ENCODE measurements around the gene ORC4. TPM values are rescaled to one million over a fixed set of nuclear protein-coding genes. Genes with fewer than 3 reads are reported as not detected.

Gene ORC4
- polyA plus RNA-seq, 1 donor from 2014 or later: 261 TPM

- peaks cover 69% of the 10 kb centered on the region for H3K79me2 ChIP-seq (replicated peaks; ENCODE audit: insufficient read depth, low read length)
Observed at GRCh38 chr2:148026573-148026972, 6.0 kb upstream of the ORC4 start.

GRCh38 chr2:148023861-148024260, 3.3 kb upstream of the ORC4 start:
- no peak overlapping the region for H3K27ac ChIP-seq (ENCODE audit: low read length)
- no peaks in the 10 kb centered on the region for H3K36me3 ChIP-seq (ENCODE audit: insufficient read depth, low read length)
- peaks cover 81% of the 10 kb centered on the region for H3K79me2 ChIP-seq (replicated peaks; ENCODE audit: insufficient read depth, low read length)
- no peaks in the 10 kb centered on the region for H3K9me3 ChIP-seq (ENCODE audit: low read length)
- no peak overlapping the region for H2AFZ ChIP-seq (ENCODE audit: low read depth, low read length)
- peak overlapping the region; percentile 89 for H3K4me2 ChIP-seq (ENCODE audit: low read length)
- H3K4me3 ChIP-seq (ENCODE audit: low read length): peak overlapping the region; percentile 81
- TF ChIP-seq SMC3 (conservative IDR thresholded peaks at IDR 0.05; ENCODE audit: poor library complexity) (no peak), EZH2 (IDR thresholded peaks at IDR 0.05; ENCODE audit: borderline replicate concordance, insufficient read depth, low read length, poor library complexity, severe bottlenecking) (no peak), REST (IDR thresholded peaks at IDR 0.05; ENCODE audit: borderline replicate concordance) (no peak), RAD21 (conservative IDR thresholded peaks at IDR 0.05) (no peak)
- H4K20me1 ChIP-seq (ENCODE audit: insufficient read depth): no peaks in the 10 kb centered on the region
- H3K9ac ChIP-seq (ENCODE audit: low read length): no peak overlapping the region
- H3K9me2 ChIP-seq (ENCODE audit: insufficient read depth, low read length): no peaks in the 10 kb centered on the region
- H3K27me3 ChIP-seq (ENCODE audit: insufficient read depth, low read depth, low read length): no peaks in the 10 kb centered on the region
- H3F3A ChIP-seq (ENCODE audit: insufficient read depth, low read length, poor library complexity, severe bottlenecking): no peaks in the 10 kb centered on the region

More at GRCh38 chr2:148026573-148026972, 6.0 kb upstream of the ORC4 start:
- no peaks in the 10 kb centered on the region for H3F3A ChIP-seq (ENCODE audit: insufficient read depth, low read length, poor library complexity, severe bottlenecking)
- no peaks in the 10 kb centered on the region for H4K20me1 ChIP-seq (ENCODE audit: insufficient read depth)
- no peak overlapping the region for H3K4me3 ChIP-seq (ENCODE audit: low read length)
- no peaks in the 10 kb centered on the region for H3K9me3 ChIP-seq (ENCODE audit: low read length)
- no peaks in the 10 kb centered on the region for H3K27me3 ChIP-seq (ENCODE audit: insufficient read depth, low read depth, low read length)
- no peaks in the 10 kb centered on the region for H3K36me3 ChIP-seq (ENCODE audit: insufficient read depth, low read length)
- no peak overlapping the region for H2AFZ ChIP-seq (ENCODE audit: low read depth, low read length)
- H3K9ac ChIP-seq (ENCODE audit: low read length): no peak overlapping the region
- no peak for TF ChIP-seq EP300 (conservative IDR thresholded peaks at IDR 0.05; ENCODE audit: poor library complexity, severe bottlenecking)
- no peak for TF ChIP-seq EZH2 (IDR thresholded peaks at IDR 0.05; ENCODE audit: borderline replicate concordance, insufficient read depth, low read length, poor library complexity, severe bottlenecking)
- TF ChIP-seq REST (IDR thresholded peaks at IDR 0.05; ENCODE audit: borderline replicate concordance): no peak
- TF ChIP-seq CTCF (IDR thresholded peaks at IDR 0.05; ENCODE audit: poor library complexity, severe bottlenecking): no peak
- no peak for TF ChIP-seq RAD21 (conservative IDR thresholded peaks at IDR 0.05)
- TF ChIP-seq MXI1 (conservative IDR thresholded peaks at IDR 0.05; ENCODE audit: poor library complexity, severe bottlenecking): no peak
- no peak for TF ChIP-seq TAF1 (IDR thresholded peaks at IDR 0.05; ENCODE audit: low read depth)
- TF ChIP-seq SMC3 (conservative IDR thresholded peaks at IDR 0.05; ENCODE audit: poor library complexity): no peak
- TF ChIP-seq POLR2AphosphoS5 (IDR thresholded peaks at IDR 0.05): no peak
- H3K9me2 ChIP-seq (ENCODE audit: insufficient read depth, low read length): no peaks in the 10 kb centered on the region
- H3K27ac ChIP-seq (ENCODE audit: low read length): no peak overlapping the region
- no peak overlapping the region for H3K4me2 ChIP-seq (ENCODE audit: low read length)
